Dedifferentiated amniotic fluid mesenchymal stem cell (primary cell): ENCODE measurements around the gene COL6A1.
A peak's percentile ranks its signal among the peaks of the same experiment; 100 is the strongest.
"Not testable (repeated sequence)": the region's sequence is repeated elsewhere in the genome, so short reads cannot be mapped to it uniquely, and the experiment has no call there.

Experiments
- DNase-seq: peaks from one replicate; pipeline ENCODE4 v3.0.0-alpha.2; 2016; ENCODE audit errors: extremely low spot score

The COL6A1 gene

DNA sequence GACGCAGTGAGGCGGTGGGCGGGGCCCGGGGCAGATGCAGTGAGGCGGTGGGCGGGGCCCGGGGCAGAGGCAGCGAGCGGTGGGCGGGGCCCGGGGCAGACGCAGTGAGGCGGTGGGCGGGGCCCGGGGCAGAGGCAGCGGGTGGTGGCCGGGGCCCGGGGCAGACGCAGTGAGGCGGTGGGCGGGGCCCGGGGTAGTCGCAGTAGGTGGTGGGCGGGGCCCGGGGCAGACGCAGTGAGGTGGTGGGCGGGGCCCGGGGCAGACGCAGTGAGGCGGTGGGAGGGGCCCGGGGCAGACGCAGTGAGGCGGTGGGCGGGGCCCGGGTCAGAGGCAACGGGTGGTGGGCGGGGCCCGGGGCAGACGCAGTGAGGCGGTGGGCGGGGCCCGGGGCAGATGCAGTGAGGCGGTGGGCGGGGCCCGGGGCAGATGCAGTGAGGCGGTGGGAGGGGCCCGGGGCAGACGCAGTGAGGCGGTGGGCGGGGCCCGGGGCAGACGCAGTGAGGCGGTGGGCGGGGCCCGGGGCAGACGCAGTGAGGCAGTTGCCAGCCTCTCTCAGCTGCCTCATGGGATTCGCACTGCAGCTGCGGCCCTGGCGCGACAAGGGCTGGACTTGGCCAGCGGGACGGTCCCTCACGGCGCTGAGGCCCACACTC lies 24.4 kb downstream of the COL6A1 start:
- not testable (repeated sequence) for DNase-seq

DNA sequence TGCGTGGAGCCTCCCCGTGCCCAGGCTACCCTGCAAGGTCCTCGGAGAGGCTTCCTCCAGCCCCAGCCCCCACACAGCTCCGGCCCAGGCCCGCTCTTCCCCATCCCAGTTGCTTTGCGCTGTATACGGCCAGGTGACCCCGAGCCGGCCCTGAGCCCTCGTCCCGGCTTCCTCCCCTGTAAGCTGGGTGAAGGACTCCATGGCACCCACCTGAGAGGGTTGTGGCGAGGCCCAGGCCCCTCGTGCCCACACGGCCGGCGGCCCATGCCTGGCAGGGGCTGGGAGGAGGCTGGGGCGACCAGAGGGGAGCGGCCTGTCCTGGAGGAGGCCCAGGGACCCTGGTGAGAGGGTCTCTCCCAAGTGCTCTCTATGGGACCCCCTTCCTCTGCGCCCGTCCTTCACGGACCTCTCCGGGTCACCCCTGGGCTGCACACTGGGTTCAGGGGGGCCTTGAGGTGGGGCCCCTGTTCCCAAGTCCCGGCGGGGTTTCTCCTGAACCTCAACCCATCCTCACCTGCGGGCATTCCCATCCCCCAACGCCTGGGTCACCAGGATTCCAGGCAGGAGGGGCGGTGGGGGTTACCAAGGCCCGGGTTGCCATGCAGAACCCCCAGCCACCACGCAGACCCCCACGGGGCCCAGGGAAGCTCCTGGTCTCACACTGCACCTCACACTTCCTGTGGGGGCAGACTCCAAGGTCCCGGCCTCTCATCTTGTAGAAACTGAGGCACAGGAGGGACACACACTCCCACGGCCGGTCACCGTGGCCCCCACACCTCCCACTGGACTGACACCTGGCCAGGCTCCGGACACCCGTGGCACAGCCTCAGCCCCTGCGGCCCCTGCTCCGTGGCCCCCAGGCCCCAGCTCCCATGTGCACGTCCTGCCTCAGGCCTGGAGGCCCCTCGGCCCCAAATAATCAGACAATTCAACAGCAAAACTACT lies 25.2 kb downstream of the COL6A1 start:
- DNase-seq: no peak

DNA sequence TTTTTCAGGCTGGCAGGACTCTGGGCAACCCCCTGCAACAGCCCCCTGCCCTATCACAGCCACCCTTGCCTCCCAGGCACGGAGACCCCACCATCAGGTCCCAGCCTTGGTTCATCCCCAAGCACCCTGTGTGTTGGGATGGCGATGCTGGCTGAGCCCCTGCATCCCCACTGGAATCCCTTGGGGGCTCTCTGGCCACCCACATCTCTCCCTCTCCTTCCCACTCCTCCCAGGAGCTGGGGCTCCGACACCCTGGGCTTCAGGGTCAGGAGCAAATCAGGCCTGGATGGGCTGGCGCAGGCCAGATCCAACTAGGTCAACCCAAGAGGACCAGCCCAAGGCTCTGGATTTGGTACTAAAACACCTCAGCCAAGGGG lies 25.9 kb downstream of the COL6A1 start:
- no peak for DNase-seq

DNA sequence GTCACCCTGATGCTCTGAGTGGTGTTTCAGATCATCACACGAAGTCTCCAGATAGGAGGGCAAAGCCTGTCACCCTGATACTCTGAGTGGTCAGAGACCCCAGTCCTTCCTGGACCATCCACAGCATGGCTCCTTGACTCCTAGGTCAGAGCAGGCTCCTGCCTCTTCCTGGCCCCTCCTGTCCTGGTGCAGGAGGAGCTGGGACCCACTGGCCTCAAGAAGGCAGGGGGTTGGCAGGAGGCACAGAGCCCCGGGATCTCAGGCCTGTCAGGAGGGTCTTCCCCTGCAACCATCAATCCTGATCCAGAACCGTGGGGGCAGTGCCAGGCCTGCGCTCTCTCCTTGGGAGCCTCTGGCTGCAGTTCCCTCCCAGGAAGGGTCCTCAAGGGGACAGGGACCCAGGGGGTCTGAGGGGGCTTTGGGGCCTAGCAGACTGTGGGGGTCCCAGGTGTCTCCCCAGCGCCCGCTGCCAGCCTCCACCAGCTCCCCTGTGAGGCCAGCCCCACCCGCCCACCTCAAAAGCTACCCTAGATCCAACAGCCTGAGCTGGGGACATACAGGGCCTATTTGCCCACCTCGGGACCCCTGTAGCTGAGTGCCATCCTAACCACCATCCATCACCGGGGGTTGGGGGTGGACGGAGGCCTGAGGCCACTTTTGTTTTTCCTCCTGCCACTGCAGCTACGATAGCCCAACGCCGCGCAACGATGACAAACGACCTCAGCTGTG lies 27.5 kb downstream of the COL6A1 start:
- no peak for DNase-seq

DNA sequence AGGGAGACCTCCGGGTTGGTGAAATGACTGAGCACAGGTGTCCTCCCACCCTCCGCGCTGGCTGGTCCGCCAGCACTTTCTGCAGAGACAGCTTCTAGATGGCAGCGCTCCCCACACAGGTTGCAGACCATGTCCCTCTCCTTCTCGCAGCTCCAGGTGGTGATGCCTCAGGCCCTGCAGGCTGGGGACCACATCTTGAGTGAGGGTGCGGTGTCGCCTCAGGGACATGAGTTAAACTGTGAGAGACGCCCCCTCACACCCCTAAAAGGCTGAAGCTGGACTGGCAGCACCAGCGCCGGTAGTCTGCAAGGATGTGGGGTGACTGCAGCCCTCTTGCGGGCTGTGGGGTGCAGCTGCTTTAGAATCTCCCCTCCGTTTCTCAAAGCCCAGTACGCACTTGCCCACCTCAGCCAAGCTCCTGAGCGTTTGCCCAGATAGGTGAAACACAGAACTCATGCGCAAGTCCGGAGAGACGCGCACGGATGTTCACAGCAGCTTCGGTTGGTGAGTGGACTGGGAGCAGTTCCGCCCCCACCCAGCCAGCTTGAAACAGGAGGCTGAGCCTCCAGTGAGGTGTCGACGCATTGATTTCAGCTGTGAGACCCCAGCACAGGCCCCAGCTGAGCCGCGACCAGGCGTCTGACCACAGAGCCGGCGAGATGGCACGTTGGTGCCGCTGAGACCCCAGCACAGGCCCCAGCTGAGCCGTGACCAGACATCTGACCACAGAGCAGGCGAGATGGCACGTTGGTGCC lies 28.6 kb downstream of the COL6A1 start:
- no peak for DNase-seq

DNA sequence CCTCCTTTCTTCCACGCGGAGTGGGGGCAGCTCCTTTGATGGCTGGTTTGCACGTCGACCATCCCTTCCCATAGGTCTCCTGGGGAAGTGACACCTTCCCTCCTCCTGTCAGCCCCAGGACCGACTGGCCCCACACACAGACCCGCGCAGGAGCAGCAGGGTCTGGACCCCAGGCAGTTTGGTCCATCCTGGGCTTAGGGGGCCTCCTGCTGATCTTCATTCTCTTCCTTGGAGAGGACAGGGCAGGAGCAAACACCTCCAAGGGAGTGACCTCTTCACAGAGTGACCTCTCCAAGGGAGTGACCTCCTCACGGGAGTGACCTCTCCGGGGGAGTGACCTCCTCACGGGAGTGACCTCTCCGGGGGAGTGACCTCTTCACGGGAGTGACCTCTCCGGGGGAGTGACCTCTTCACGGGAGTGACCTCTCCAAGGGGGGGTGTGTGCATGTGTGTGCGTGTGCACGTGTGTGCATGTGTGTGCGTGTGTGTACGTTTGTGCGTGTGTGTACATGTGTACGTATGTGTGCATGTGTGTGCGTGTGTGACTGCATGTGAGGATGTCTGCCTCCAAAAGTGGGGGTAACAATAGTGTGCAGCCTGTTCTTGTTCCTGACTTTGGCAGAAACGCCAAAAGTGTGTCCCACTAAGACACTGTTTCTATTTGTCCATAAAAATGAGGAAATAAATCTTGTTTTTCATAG lies 29.8 kb downstream of the COL6A1 start:
- DNase-seq: no peak

DNA sequence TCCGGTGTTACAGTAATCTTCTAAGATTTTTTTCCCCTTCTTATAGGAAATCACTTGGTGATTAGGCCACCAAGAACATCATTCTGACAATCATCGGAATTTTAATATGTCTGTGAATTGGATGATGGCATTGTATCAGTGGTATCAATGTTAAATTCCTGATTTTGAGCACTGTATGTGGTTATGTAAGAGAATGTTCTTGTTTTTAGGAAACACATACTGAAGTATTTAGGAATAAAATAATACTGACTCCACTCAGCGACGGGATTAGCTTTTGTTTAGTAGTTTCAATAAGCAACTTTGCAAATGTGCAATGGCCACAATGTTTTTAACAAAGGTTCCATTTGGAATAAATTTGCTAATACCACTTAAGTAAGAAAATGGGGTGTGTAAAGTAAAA lies 30.6 kb downstream of the COL6A1 start:
- DNase-seq: no peak

DNA sequence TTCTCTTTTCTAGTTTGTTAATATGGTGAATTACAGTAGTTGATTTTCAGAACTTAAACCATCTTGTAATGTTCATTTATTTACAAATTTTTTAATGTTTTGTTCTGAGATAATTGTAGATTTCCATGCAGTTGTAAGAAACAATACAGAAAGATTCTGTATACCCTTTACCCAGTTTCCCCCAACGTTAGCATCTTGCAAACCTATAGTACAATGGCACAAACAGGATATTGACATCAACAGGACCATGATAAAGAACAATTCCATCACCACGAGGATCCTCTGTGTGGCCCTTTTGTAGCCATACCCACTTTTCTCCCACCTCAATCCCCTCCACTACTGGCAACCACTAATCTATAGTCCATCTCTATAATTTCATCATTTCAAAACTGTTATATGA lies 33.3 kb downstream of the COL6A1 start:
- no peak for DNase-seq

DNA sequence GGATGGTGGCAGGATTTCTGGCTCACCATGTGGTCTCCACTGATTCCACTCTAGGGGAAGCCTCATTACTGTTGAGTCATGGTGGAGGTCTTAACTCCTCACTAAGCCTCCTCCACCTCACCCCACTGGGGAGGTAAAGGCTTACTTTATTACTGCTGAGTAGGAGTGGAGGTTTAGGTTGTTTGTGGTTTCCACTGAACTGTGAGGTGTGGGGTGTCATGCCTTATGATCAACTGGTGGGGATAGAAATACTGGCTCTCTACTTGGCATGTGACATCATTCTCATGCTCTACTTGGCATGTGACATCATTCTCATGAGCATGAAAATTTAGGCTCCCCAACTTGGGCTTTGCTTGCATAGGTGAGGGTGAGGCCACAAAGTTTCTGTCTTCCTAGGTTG lies 35.6 kb downstream of the COL6A1 start:
- no peak for DNase-seq

DNA sequence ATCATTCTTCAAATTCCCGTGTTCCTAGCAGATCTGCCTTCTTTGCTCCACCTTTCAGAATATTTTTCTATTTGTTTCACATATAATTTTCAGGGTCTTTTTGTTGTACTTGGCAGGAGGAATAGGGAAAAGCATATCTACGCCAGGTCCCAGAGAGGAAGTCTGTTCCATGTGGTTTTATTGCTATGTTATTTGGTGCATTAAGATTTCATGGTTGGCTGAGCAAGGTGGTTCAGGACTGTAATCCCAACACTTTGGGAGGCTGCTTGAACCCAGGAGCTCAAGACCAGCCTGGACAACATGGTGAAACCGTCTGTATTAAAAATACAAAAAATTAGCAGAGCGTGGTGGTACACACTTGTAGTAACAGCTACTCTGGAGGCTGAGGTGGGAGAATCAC lies 36.1 kb downstream of the COL6A1 start:
- DNase-seq: no peak

DNA sequence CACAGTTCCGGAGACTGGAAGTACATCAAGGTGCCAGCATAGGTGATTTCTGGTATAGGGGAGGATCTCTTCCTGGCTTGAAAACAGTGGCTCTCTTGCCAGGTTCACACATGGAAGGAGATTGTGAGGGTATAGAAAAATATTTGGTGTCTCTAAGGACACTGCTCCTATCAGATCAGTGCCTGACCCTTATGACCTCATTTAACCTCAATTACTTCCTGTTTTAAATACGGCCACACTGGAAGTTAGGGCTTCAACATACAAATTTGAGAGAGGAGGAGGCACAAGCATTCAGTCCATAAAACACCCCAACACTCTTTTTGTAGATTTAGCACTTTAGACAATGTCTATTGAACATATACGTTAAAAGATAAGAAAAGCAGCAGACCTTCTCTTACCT lies 37.0 kb downstream of the COL6A1 start:
- DNase-seq: no peak

DNA sequence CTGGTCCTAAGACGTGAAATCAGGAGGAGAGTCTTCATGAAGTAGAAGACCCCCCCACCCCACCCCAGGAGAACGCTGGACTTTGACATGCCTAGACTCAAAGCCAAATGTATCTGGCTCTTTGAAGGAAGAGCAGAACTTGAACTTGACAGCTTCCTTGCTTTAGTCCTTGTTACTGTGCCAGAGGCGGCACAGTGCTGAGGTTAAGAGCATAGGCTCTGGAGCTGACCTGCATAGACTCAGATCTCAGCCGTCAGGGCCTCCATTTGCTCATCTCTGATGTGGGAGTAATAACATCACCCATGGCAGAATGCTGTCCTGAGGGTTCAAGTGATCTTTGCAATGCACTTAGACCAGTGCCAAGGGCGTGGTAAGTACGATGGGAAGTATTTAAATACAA lies 39.0 kb downstream of the COL6A1 start:
- DNase-seq: no peak

DNA sequence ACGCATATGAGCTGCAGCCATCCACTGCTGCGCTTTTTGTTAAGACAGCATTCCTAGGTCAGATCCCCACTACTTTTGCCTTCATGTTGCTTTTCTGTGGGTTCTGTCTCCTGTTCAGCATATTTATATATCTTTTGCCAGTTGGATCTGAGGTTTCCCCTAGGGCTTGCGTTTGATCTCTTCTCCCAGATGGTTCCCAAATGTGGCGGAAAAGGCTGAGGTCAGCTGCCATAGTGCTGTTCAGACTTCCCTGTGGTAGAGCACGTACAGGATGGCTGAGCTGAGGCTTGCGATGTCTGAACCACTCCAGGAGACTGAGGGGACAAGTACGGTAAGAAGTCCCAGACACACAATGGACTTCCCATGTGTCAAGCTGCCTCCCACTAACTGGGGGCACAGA lies 39.8 kb downstream of the COL6A1 start:
- DNase-seq: no peak

DNA sequence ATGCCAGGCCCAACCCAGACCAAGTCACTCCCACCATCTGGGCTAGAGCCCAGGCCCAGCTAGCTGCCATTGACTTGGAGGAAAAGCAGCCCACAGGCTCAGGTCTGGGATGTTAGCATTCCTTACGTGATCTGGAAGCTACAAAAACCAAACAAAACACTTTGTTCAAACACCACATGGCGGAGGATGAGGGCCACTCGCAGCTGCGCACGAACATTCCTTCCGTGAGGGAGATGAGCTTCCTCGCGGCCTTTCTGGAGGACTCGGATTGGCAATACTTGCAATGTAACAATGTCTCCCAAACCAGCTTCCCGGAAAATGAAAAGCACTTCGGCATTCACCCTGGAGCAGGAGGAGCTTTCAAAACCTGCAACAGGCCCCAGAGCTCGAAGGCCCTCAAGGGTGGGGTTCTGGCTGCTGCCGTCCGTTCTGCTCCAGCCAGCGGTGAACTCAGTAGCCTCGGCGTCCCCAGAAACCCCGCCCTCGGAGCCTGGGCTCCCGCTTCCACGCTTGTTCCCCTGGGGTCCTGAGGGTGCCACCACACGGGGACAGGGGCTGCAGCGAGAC lies 40.5 kb downstream of the COL6A1 start:
- DNase-seq: no peak

DNA sequence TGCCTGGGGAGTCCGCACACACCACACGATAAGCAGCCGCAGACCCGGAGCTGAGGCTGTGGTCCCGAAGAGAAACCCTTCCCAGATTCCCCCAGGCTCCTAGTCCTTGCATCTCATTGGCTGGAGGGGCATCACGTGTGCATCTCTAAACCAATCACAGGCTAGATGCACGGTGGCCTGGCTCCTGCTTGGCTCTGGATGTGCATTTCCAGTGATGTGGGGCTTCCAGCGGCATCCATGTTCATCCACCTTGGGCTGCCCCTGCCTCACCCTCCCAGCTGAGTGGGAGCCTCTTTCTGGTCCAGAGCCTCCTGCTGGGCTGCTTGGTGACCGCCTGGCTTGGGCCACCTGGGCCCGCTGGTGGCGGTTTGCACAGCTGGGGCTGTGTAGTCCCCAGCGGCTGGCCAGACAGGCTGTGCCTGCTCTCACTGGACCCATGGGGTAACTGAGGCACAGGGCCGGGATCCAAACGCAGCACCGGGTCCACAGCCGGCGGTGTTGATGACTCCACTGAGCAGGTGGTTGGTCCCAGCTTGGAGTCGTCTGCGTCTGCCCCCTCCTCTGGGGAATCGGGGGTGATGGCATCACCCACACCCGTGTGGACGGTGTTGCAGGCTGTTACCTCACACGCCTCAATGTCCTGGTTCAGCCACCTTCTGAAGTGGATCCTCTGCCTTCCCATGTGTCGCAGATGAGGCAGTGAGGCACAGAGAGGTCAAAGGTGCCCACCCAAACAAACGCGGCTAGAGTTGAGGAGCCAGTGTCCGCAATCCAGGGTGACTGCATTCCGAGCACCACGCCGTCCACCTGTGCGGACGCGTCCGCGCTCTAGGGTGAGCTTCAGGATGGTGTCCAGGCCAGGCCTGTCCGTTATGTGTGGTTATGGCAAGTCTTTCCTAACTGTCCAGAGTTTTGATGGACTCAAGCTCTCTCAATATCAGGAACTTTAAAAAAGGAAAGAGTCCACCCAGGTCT lies 41.3 kb downstream of the COL6A1 start:
- DNase-seq: no peak

DNA sequence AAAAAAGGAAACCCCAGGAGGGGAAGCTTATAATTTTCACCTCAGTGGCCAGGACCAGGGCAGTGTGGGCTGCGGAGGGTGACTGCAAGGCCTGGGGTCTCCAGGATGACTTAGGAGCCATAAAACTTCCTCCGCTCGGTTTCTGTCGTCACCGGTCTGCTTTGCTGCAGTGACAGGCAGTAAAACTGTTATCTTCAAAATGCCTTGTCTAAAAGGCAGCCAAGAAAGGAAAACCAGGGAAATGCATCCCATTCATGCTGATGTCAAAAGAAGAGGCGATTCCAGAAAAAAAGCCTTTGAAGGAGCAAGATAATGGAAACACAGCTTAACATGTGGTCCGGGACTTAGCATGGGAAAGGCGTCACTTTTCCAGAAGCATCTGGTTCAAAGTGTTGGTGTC lies 42.0 kb downstream of the COL6A1 start:
- no peak for DNase-seq

DNA sequence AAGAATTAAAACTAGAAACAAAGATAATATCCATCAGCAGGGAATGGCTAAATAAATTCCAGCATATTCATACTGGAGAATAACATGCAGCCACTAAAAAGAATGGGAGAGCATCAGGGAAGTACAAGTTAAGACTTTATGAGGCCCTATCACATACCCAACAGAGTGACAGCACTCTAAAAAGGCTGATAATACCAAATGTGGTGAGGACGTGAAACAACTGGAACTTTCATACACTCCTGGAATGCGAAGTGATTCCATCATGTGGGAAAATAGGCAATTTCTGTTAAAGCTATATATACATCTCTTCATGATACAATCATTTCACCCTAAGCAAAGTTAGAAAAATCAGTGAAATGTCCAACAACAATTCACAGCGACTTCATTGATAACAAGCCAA lies 42.6 kb downstream of the COL6A1 start:
- no peak for DNase-seq

DNA sequence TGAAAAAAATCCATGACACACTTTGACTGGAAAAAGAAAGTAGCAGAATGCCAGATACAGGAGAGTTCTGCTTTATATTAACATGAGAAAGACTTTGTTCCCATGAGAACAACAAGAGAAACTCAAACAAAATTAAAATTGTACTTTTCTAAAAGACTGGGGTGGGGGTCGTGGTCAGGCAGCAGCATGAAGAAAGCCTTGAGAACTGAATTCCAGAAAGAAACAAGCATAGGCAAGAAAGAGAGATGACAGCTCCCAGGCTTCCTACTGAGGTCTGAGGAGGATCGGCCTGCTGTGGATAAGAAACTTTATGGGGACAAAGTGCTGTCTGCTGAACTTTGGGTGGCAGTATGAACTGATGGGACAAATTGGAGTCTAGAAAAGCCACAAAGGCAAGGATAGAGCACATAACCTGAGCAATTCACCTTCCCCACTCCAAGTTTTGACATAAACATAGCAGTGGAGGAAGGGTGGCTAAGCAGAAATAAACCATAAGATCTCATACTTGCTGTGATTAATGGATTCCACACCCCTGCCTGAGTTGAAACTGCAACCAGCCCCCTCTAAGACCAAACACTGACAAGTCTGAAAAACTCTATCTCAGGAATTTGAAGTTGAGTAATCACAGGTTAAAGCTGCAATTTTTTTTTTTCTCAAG lies 43.7 kb downstream of the COL6A1 start:
- DNase-seq: peak; percentile 35

DNA sequence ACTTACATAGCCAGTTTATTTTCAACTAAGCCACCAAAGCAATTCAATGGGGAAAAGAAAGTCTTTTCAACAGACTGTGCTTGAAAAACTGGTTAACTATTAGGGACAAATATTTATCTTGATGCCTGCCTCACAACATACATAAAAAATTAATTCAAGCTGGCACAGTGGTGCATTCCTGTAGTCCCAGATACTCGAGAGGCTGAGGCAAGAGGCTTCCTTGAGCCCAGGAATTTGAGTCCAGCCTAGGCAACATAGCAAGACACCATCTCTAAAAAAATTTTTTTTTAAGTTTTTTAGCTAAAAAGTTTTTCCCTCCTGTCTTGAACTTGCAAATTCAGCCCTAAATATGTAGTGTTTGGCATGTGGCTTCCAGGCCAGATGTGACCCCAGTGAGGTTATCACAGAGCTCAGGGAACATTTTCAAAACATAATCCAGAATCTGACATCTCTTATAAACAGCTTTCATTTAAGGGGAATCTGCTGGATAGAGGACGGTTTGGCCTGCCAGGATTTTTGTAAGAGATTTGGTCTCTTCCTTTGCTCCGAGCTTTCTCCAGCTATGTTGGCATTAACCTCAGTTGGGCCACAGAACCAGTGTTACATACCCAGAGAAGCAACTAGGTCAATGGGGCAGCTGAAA lies 46.4 kb downstream of the COL6A1 start:
- DNase-seq: peak; percentile 72
